HG03439 (cell line): Measurements from ENCODE around the gene DOCK9.

Experiments used
- ATAC-seq: cut with Tn5 transposase; IDR thresholded peaks from one replicate; pipeline ENCODE4 v1.9.1; 2021; ENCODE audit warnings: mild to moderate bottlenecking, moderate library complexity; ENCODE audit not compliant: unreplicated experiment

The DOCK9 gene

DNA sequence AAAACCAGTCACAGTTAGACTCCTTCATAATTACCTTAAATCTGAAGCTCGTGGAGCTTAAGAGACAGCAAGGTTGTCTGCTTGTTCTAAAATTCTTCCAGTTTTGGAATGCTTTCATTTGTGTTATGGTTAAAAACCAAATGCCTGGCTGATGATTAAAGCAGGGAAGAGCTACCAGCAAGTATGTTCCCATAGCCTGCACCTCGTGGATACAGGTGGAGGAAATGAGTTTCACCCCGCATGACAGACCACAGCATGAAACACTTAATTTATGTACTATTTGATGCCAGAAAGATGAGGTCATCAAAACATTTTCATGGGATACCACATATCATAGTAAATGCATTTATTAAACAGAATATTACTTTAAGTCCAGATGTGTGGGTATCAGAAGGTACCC lies 416 bp upstream of the DOCK9 start:
- ATAC-seq: no peak

DNA sequence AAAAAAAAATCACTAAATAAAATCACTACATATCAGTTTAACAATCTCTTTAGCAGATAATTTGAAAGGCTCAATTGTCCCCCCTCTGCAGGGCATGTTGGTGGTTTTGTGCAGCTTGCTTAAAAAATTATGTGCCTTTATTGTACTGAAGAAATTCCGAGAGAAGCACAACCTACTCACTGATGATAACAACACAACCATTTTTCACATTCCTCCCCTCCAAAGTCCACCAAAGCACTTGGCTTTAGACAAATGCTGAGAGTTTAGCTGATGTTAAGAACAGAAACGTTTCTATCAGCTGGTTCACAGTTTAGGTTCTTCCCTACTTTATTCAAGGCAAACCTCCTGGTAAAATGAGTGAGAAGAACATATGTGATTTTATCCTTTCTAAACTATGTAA lies 923 bp downstream of the DOCK9 start:
- ATAC-seq: no peak

DNA sequence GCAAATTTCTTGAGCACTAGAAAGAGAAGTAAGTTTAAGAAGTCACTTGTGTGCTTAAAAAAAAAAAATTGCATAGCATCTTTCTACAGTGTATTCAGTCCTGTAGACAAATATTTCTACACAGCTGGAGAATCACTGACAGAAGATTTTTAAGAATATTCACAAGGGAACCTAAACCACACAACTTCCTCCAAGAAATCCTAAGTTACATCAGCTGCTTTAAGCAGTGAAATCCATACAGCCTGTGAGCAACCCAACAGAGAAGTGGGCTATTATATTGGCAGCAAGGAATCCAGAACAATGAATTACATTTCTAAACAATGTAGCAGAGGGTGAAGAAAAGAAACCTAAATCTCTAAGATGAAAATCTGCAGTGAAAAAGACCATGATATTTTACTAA lies 1.5 kb downstream of the DOCK9 start:
- ATAC-seq: no peak

GRCh38 chr13:98975822-98976261 lies 2.0 kb downstream of the DOCK9 start:
- no peak for ATAC-seq

DNA sequence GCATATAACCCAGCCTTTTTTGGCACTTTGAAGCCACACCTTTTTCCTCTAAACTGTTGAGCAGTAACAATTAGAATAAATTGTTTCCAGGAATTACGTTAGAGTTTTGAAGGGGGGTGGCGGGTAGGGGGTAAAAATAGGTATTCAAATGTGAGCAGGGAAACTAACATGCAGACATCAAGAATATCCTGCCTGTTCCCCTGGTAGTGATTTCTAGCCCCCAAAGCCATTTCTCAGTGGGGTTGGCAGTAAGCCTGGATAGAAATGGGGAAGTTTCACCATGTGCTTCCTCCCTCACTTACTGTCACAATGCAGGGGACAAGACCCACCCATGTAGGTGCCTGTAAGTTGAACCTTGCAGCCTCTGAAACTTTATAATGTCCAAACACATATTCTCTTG lies 3.8 kb downstream of the DOCK9 start:
- no peak for ATAC-seq

- ATAC-seq: no peak
These were observed 5.2 kb downstream of the DOCK9 start for GRCh38 chr13:98972627-98973026.

DNA sequence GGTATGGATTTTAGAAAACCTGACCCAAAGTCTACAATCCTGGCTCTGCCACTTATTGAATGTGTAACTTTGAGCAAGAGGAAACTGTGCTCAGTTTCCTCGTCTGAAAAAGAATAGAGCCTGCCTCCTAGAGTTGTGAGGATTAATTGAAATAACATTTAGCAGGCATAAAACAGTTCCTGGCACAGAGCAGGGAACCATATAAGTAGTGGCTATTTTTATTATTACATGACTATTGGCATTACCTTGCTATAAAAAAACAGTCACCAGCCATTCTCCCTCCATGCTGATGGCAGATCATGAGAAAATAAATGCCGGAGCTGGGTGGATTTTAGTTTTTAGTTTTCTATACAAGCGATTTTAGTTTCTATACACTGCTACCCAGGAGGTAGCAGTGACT lies 5.8 kb downstream of the DOCK9 start:
- ATAC-seq: no peak

DNA sequence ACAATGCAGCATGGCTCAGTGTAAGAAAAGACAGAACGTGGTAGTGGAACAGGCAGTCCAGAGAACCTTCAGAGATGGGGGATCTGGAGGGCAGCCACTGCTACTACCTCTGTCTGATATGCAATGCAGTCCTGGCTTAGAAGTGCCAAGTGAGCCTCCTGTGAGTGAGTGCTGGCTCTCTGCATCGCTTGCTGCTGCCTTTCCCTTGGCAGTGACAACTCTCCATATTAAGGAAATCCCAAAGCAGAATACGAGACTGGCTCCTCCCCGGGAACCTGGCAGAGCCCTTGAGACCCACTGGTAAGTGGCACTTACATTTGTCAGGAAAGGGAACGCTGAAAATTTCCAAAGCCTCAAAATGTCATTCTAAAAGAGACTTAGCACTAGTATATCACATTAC lies 7.5 kb downstream of the DOCK9 start:
- no peak for ATAC-seq

- ATAC-seq: no peak
These were observed 10.4 kb downstream of the DOCK9 start for GRCh38 chr13:98967491-98967890.

- ATAC-seq: no peak
These were observed 11.8 kb downstream of the DOCK9 start for GRCh38 chr13:98966019-98966418.

DNA sequence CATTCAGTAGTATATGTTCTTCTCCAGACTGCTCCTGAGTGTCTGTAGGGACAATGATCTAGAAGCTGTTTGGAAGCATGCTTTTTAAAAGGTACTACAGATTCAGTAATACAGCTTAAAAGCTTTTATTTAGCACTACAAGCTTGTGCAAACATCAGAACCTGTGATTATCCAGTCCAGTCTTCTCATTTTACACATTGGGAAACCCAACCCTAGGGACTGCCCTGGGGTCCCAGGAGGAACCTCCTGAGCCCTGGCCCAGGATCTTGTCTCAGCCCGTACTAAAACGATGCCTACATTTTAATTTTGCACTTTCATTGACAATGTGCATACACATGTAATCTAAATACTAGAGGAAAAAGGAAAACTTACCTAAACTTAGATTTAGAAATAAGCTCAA lies 12.5 kb downstream of the DOCK9 start:
- no peak for ATAC-seq

GRCh38 chr13:98963917-98964316 lies 13.9 kb downstream of the DOCK9 start:
- no peak for ATAC-seq

DNA sequence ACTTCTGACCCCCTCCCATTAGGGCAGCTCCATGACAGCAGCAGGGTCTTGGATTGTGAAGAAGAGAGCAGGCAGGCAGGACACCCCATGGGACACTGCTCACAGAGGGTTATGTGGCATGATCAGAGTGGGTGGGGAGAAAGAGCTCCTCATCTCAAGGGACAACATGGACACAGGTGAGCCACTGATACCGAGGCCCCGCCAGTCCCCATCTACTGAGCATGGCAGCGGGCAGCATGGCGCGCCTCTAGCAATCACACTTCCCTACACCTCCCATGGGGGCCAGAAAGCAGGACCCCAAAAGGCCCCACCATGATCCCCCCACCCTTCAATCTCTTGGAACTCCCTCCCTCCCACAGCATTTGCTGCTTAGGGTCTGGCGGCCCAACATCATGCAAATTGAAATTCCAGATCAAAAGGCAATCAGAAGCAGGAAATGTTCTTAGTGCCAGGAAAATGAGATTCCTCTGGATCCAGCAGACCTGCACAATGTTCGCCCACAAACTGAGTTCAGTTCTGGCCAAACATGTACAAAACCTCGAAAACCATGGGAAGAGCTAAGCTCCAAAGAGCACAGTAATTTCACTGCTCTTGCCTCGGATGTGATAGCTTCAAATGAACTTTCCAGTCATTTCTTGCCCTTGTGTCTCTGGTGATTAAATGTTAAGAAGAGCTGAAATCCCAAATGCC lies 14.8 kb downstream of the DOCK9 start:
- no peak for ATAC-seq

DNA sequence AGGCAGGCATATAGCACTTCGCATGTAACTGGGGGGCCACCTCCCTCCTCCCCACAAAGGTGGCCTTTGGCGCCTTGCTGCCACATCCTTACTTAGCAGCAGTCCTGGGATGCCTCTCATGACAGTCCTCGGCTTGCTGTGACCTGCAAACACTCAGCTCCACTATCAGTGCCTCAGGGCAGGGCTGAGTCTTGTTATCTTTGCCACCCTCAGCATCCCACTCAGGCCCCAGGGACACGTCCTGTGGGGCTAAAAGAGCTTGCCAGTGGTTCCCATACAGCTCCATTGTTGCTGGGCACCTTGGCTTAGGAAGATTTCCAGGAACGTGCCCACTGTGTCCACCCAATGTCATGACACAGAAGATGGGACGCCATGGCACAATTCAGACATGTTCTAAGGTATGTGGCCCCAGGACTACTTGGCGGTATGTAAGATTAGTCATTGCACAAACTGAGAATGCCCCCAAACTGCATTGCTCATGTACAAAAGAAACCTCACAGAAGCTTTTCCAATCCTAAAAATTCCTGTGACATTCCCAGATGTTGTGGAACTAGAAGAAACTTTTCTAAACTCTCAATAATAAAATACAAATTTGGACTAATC lies 16.3 kb downstream of the DOCK9 start:
- ATAC-seq: no peak

- ATAC-seq: no peak
These were observed 17.0 kb downstream of the DOCK9 start for GRCh38 chr13:98960606-98961502.

DNA sequence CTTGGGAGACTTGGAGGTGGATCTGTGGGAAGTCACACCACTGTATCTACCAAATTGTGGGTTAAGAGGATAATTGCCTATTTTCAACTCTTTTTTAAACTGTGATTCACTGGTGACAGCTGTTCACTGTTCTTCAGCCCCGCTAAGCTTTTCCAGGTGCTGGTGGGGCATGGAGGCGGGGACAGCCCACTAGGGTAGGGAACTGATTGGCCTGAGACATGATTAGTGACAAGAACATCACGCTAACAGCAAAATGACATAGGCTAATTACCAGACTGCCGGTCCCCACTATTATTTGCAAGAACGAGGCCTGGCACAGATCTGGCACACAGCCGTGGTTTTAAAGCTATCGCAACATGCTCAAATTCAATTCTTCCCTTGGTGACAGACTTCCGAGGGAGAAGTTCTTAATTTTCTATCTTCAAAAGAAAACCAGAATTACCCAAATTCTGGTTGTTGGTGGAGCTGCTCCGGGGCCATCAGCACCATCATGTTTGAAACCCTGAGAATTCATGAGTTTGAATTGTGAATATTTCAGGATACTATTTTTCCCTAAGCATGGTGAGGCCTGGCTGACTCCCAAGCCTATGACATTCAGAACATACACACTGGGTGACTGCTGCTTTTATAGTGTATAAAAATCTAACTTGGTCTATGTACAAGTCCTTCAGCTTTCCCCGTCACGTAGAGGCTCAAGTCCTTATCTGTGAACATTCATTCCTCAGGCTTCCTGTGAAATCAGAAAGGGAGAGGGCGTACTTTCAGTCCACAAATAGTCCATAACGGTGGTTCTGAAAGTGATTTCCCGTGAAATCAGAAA lies 17.9 kb downstream of the DOCK9 start:
- no peak for ATAC-seq

DNA sequence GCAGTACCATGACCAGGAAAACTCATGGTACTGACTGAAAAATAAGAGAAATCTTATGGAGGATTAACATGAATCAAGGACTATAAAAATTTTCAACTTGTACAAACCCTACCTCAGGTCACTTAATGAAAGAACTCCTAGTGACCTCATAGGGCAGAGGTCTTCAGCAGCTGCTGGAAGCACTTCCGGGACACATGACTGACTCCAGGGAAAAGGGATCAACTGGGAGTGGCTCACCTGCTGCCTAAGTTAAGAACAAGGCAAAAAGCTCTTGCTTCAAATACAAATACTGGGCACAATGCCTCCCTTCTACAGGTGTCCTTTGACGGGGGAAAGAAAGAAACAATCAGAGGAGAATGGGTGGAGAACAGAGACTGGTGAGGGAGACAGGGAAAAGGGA lies 18.6 kb downstream of the DOCK9 start:
- ATAC-seq: no peak

- no peak for ATAC-seq
These were observed 19.4 kb downstream of the DOCK9 start for GRCh38 chr13:98958443-98958794.

DNA sequence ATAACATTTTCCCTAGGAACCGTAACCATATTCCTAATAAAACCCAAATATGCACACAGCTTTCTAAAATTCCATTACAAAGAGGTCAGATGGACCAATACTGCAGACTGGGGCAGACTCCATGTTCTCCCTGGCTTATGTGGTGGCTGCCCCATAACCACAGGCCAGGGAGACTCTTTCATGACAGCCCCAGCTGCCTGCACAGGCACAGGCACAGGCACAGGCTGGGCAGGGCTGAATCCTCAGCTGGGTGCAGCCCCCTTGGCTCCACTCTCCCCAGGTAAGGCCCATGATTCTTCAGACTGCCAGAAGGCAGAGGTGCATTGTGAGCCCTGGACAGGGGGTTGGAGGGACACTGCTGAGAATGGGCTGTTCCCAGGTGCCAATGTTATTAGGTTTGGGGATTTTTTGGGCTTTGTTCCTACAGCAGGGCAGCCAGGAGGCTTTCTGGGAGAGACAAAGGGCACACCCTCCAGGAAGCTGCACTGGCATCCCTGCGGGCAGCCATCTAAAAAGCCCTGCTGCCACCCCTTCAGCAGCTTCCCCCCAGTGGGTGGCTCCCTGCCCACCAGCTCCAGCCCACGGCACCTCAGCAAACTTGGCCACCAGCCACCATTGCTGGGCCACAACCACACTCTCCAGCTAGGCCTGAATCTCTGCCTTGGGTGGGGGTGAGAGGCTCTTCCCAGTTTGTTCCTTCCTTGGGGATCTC lies 20.0 kb downstream of the DOCK9 start:
- ATAC-seq: no peak

DNA sequence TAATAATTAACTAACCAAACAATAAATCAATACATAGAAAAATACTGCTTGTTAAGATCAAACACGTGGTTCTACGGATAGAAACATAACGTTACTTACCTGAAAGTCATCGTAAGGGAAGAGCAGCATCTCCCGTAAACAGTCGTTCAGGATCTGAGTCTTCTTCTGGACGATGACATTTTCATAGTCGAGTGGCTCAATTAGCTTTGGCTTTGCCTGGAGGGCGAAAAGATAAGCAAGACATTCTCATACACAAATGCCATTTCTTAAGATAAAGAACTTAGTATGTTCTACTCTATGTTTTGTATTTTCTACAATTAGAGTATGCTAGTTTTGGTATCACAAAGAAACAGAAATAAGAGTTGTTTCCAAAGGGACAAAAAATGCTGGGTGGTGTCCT lies 22.5 kb downstream of the DOCK9 start:
- no peak for ATAC-seq

DNA sequence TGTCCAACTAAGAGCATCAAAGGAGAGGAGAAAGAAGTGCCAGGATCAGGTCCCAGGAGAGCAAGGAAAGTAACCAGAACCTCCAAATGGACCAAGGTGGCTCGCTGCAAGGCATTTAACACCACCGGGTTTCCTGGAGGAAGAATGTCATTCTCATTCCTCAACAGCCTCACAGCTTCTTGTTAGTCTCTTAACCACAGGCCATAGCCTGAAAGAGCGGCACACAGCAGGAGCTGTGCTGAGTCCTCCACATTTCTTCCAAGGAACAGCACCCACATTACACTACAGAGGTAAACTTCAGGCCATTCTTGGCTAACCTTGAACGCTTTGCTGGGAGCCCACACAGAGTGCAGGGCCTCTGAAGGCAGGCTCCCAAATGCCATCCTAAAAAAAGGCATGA lies 23.6 kb downstream of the DOCK9 start:
- ATAC-seq: no peak
